ENCODE measurements around the gene MOG. TPM values are rescaled to one million over a fixed set of nuclear protein-coding genes. Genes with fewer than 3 reads are reported as not detected.

The MOG gene
- total RNA-seq, 1 experiment from 2014 or later = not detected

GRCh38 chr6:29696147-29697125, 39.5 kb downstream of the MOG start:
- H3K79me2 ChIP-seq (ENCODE audit: low read depth) = no peaks in the 10 kb centered on the region
- no peak overlapping the region for H3K27ac ChIP-seq
- no peaks in the 10 kb centered on the region for H3K36me3 ChIP-seq (ENCODE audit: low read depth)
- BruUV-seq (replicated peaks) = no TSS peak
- CTCF ChIA-PET = interaction anchor here (0.6 to 2.2 kb wide), 6 partner anchors 19 to 343 kb away, joined by 3 to 38 read pairs (median 4); no protein-coding TSS in a partner anchor
- H3K4me1 ChIP-seq (replicated peaks; ENCODE audit: insufficient read depth) = no peaks in the 10 kb centered on the region
- no peaks in the 10 kb centered on the region for H3K9me2 ChIP-seq (ENCODE audit: insufficient read depth)
- H4K20me1 ChIP-seq (ENCODE audit: insufficient read depth) = no peaks in the 10 kb centered on the region
- H3F3A ChIP-seq (ENCODE audit: insufficient read depth, low read depth) = no peaks in the 10 kb centered on the region
- no peaks in the 10 kb centered on the region for H3K27me3 ChIP-seq (ENCODE audit: insufficient read depth, low read depth)
- H2AFZ ChIP-seq = no peak overlapping the region
- POLR2A ChIA-PET (ENCODE audit: unreplicated experiment) = no interaction called here
- intact Hi-C loops (cut with micrococcal nuclease; ENCODE audit: unreplicated experiment) = loop anchor here (1.0 kb wide), 1 partner anchor 48 kb away; no protein-coding TSS in a partner anchor
- TF ChIP-seq CTCF (conservative IDR thresholded peaks at IDR 0.05) (peak; percentile 63), EZH2 (IDR thresholded peaks at IDR 0.05; ENCODE audit: low read depth) (no peak)
- DNase-seq = peak in 1 of 2 experiments; percentile 33
- no peak overlapping the region for H3K4me3 ChIP-seq
- peaks cover 8% of the 10 kb centered on the region; the same call in 1 of the 2 replicates for H3K9me3 ChIP-seq (ENCODE audit: insufficient read depth, low read depth)
- H3K4me2 ChIP-seq = no peak overlapping the region

GRCh38 chr6:29702519-29703103, 45.7 kb downstream of the MOG start:
- H3K27ac ChIP-seq = no peak overlapping the region
- H3K9me3 ChIP-seq (ENCODE audit: insufficient read depth, low read depth) = no peaks in the 10 kb centered on the region; the same call in 1 of the 2 replicates
- H2AFZ ChIP-seq = no peak overlapping the region
- no peaks in the 10 kb centered on the region for H3K4me1 ChIP-seq (replicated peaks; ENCODE audit: insufficient read depth)
- DNase-seq = peak in 1 of 2 experiments; percentile 45
- ChIA-PET POLR2A (ENCODE audit: unreplicated experiment) (no interaction called here), CTCF (no interaction called here)
- intact Hi-C loops (cut with micrococcal nuclease; ENCODE audit: unreplicated experiment) = no loop called here
- H3K4me3 ChIP-seq = no peak overlapping the region
- no peaks in the 10 kb centered on the region for H3K9me2 ChIP-seq (ENCODE audit: insufficient read depth)
- no peaks in the 10 kb centered on the region for H3F3A ChIP-seq (ENCODE audit: insufficient read depth, low read depth)
- no peaks in the 10 kb centered on the region for H3K79me2 ChIP-seq (ENCODE audit: low read depth)
- TF ChIP-seq EZH2 (IDR thresholded peaks at IDR 0.05; ENCODE audit: low read depth) = no peak
- TF ChIP-seq CTCF (conservative IDR thresholded peaks at IDR 0.05) = peak; percentile 58
- H3K27me3 ChIP-seq (ENCODE audit: insufficient read depth, low read depth) = no peaks in the 10 kb centered on the region
- BruUV-seq (replicated peaks) = no TSS peak
- no peaks in the 10 kb centered on the region for H4K20me1 ChIP-seq (ENCODE audit: insufficient read depth)
- H3K36me3 ChIP-seq (ENCODE audit: low read depth) = no peaks in the 10 kb centered on the region
- no peak overlapping the region for H3K4me2 ChIP-seq

- Histone ChIP-seq H3K27ac (no peak overlapping the region), H3K79me2 (ENCODE audit: low read depth) (no peaks in the 10 kb centered on the region), H3K27me3 (ENCODE audit: insufficient read depth, low read depth) (peaks cover 11% of the 10 kb centered on the region; the same call in 1 of the 2 replicates), H3K9me2 (ENCODE audit: insufficient read depth) (no peaks in the 10 kb centered on the region), H3K4me2 (no peak overlapping the region), H3K4me1 (replicated peaks; ENCODE audit: insufficient read depth) (no peaks in the 10 kb centered on the region), H3K9me3 (ENCODE audit: insufficient read depth, low read depth) (no peaks in the 10 kb centered on the region; the same call in 1 of the 2 replicates), H3F3A (ENCODE audit: insufficient read depth, low read depth) (no peaks in the 10 kb centered on the region), H4K20me1 (ENCODE audit: insufficient read depth) (no peaks in the 10 kb centered on the region), H3K36me3 (ENCODE audit: low read depth) (no peaks in the 10 kb centered on the region), H3K4me3 (no peak overlapping the region), H2AFZ (no peak overlapping the region)
- no TSS peak for BruUV-seq (replicated peaks)
- DNase-seq = peak in 1 of 2 experiments; percentile 47
- intact Hi-C loops (cut with micrococcal nuclease; ENCODE audit: unreplicated experiment) = loop anchor here (1.0 to 2.0 kb wide), 5 partner anchors 48 to 465 kb away; no protein-coding TSS in a partner anchor
- ChIA-PET POLR2A (ENCODE audit: unreplicated experiment) (no interaction called here), CTCF (interaction anchor here (0.5 kb wide), 1 partner anchor 427 kb away, joined by 4 read pairs; no protein-coding TSS in a partner anchor)
- TF ChIP-seq EZH2 (IDR thresholded peaks at IDR 0.05; ENCODE audit: low read depth) = no peak
- TF ChIP-seq CTCF (conservative IDR thresholded peaks at IDR 0.05) = peak; percentile 74
Measured at GRCh38 chr6:29705389-29706231, 48.7 kb downstream of the MOG start.
